HepG2 (cell line): ENCODE results near the gene U2AF2.

Experiments used
- CSRNP2 ChIP-seq: sonication (generic); formaldehyde crosslinking; conservative IDR thresholded peaks from 2 replicates; pipeline ENCODE4 v1.8.0; 2022; ENCODE audit warnings: low read depth, missing genetic modification reagents
- ELF4 ChIP-seq: sonication (generic); formaldehyde crosslinking; IDR thresholded peaks from 2 replicates; pipeline ENCODE4 v1.5.0; 2020; ENCODE audit warnings: missing genetic modification reagents, mild to moderate bottlenecking, moderate library complexity, borderline replicate concordance
- SSRP1 ChIP-seq: IDR thresholded peaks from 2 replicates; pipeline ENCODE4 v1.6.1; 2016; ENCODE audit warnings: control low read depth
- ZBTB49 ChIP-seq: sonication (generic); formaldehyde crosslinking; IDR thresholded peaks from 2 replicates; pipeline ENCODE4 v1.4.0; 2020; ENCODE audit warnings: missing genetic modification reagents, borderline replicate concordance
- ZEB1 ChIP-seq: IDR thresholded peaks from 2 replicates; pipeline ENCODE4 v1.6.1; 2012; ENCODE audit warnings: mild to moderate bottlenecking, low read depth, inconsistent platforms; ENCODE audit not compliant: insufficient replicate concordance
- TF ChIP-seq, protein P1 (sequence below): sonication (generic); formaldehyde crosslinking; conservative IDR thresholded peaks from 2 replicates; pipeline ENCODE4 v1.4.0; 2020; ENCODE audit warnings: missing genetic modification reagents
- TF ChIP-seq, protein P2 (sequence below): sonication (generic); formaldehyde crosslinking; IDR thresholded peaks from 2 replicates; pipeline ENCODE4 v1.5.0; 2020; ENCODE audit warnings: mild to moderate bottlenecking, missing genetic modification reagents, moderate library complexity

GRCh38 chr19:55697698-55698097, 42.9 kb downstream of the U2AF2 start:
- TF ChIP-seq, protein P1, sequence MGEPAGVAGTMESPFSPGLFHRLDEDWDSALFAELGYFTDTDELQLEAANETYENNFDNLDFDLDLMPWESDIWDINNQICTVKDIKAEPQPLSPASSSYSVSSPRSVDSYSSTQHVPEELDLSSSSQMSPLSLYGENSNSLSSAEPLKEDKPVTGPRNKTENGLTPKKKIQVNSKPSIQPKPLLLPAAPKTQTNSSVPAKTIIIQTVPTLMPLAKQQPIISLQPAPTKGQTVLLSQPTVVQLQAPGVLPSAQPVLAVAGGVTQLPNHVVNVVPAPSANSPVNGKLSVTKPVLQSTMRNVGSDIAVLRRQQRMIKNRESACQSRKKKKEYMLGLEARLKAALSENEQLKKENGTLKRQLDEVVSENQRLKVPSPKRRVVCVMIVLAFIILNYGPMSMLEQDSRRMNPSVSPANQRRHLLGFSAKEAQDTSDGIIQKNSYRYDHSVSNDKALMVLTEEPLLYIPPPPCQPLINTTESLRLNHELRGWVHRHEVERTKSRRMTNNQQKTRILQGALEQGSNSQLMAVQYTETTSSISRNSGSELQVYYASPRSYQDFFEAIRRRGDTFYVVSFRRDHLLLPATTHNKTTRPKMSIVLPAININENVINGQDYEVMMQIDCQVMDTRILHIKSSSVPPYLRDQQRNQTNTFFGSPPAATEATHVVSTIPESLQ (CRISPR knock-in tag), result no peak
- TF ChIP-seq SSRP1 (no peak), CSRNP2 (CRISPR knock-in tag) (no peak), ELF4 (CRISPR knock-in tag) (no peak), ZBTB49 (CRISPR knock-in tag) (no peak), ZEB1 (no peak)
- TF ChIP-seq, protein P2, sequence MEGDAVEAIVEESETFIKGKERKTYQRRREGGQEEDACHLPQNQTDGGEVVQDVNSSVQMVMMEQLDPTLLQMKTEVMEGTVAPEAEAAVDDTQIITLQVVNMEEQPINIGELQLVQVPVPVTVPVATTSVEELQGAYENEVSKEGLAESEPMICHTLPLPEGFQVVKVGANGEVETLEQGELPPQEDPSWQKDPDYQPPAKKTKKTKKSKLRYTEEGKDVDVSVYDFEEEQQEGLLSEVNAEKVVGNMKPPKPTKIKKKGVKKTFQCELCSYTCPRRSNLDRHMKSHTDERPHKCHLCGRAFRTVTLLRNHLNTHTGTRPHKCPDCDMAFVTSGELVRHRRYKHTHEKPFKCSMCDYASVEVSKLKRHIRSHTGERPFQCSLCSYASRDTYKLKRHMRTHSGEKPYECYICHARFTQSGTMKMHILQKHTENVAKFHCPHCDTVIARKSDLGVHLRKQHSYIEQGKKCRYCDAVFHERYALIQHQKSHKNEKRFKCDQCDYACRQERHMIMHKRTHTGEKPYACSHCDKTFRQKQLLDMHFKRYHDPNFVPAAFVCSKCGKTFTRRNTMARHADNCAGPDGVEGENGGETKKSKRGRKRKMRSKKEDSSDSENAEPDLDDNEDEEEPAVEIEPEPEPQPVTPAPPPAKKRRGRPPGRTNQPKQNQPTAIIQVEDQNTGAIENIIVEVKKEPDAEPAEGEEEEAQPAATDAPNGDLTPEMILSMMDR (CRISPR knock-in tag), result no peak
